Stimulated activated CD8-positive, alpha-beta memory T cell treated with anti-CD3 and anti-CD28 coated beads, Interleukin-4, amount 100 ng/mL, for 4 hours (primary cell): ENCODE results near the gene DYNC1I2.
"Not testable (repeated sequence)": the region's sequence is repeated elsewhere in the genome, so short reads cannot be mapped to it uniquely, and the experiment has no call there.

Experiments used
- DNase-seq, 2 donors: peaks; one replicate each; pipeline ENCODE4 v3.0.0-alpha.2; 2020; ENCODE audit warnings: low read depth in 2 of 2, low spot score in 1 of 2

Gene DYNC1I2

GRCh38 chr2:171712051-171712450 is 24.8 kb downstream of the DYNC1I2 start:
- no peak for DNase-seq

DNA sequence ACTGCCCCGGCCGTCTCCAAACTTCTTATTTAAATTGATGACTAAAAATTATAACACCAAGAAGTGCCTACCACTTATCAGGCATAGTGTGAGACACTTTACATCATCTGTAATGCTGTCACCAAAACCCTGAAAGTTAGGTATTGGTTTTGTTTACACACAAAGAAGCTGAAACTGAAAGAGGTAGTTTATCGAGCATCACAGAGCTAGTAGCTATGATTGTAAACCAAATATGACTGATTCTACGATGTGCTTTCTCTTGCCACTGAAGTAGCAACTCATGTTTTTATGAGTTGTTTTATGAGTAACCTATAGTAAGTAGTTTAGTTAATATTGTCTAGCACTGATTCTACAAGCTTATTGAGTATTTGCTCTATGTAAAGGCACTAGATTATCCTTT is 31.5 kb downstream of the DYNC1I2 start:
- DNase-seq: no peak

DNA sequence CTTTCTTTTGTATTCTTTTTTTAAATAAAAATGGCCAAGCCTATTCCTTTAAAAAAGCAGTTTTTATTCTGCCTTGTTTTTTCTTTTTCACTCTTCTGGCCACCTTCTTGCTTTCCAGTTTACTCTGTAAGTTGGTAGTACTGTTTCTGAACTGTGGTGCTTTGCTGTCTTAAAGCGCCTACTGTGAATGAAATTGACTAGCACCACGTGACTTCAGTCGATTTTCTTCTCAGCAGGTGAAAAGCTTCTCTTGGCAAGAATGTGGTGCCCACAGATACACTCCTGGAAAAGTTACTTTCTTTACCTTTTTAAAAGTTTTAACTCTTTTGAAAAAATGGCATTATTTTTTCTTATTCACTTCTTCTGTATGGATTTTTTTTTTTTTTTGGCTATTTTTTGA is 32.4 kb downstream of the DYNC1I2 start:
- no peak for DNase-seq

- DNase-seq: no peak
These were observed 36.7 kb downstream of the DYNC1I2 start for GRCh38 chr2:171723716-171724683.

DNA sequence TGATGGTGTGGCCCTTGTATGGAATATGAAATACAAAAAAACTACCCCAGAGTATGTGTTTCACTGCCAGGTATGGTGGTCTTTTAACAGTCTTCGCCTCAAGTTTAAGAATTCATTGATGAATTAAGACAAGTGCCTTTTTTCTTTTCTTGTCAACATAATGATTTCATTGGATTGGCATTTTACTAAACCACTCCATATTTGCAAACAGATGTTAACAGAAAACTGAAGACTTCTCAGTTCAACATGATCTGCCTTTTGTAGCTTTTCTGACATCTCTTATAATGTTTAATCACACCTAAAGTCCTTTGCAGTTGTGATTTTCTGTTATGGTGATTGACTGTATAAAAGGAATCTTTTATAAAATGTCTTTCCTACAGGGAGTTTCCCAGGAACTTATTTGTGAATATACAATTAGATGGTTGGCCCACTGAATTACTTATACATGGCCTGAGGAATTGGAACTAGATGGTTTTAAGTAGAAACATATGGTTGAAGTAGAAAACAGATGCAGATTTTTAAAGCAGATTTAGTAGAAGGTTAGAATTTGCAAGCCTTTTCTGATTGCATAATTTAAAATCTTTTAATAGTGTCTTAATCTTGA is 39.7 kb downstream of the DYNC1I2 start:
- DNase-seq: no peak

DNA sequence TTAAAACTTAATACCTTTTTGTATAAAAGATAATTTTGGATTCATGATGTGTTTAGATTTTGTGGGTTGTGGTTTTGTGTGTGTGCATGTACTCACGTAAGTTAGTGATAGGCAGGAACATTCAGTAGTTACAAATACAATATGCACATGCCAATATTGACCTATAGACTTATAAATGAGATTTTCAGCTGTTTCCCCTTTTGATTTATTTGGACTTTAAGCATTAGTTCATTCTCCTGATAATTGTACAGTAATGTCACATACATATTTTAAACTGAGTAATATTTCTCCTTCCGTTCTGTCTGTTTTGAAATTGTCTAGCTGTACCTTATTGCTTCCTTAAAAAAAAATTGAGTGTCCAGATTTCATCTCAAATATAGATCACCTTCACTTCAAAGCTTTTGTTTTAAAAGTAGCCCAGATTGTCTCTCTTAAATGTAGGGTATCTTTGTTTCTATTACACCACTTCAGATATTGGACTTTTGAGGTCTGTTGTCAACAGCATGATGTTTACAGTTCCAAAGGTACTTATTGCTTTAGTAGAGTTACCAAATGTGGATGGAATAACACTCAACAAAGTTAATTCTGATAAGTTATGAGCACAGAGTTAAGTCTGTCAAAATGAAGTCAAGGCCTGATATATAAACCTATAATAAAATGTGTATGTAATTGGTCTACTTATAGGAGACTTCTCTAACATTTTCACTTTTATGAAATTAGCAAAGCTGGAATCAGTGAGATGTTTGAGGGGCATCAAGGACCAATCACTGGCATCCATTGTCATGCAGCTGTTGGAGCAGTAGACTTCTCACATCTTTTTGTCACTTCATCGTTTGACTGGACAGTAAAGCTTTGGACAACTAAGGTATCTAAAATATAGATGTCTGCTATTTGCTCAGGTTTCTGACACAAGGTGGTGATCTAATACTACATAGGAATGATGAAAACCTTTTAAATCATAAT is 42.0 kb downstream of the DYNC1I2 start:
- no peak for DNase-seq

GRCh38 chr2:171729952-171730317 is 42.7 kb downstream of the DYNC1I2 start:
- no peak for DNase-seq

GRCh38 chr2:171735991-171736710 is 48.9 kb downstream of the DYNC1I2 start:
- no peak for DNase-seq

GRCh38 chr2:171741189-171741588 is 53.9 kb downstream of the DYNC1I2 start:
- DNase-seq: no peak

GRCh38 chr2:171742760-171743159 is 55.5 kb downstream of the DYNC1I2 start:
- no peak for DNase-seq

DNA sequence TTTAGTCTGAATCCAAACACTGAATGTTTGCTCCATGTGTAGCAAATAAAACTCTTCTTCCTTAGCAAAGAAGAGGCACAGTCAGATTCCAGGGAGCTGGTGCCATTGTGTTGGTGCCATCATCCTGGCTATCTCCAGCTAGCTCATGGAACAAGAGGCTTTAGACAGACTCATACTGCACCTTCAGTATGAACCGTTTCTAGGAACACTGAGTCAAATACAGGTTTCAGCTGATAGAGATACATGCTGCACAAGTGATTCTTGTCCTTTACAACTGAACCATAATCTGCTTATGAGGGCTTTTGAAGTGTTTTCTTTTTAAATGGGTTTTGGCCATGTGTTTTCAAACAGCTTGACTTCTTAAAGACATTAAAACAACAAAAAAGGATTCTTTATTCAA is 57.9 kb downstream of the DYNC1I2 start:
- no peak for DNase-seq

DNA sequence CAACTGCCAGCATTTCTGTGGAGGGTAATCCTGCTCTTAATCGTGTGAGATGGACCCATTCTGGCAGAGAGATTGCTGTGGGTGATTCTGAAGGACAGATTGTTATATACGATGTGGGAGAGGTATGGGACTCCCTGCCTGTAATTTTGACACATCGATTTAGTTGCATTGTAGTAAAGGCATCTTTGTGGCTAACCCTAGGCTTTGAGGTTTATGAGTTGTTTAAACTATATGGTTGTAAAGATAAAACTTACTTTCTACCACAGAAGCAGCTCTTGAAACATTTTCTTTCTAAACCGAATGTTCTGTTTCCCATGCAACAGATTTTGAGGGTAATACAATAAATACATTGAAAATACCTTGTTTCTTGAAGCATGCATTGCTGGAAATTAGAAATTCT is 58.5 kb downstream of the DYNC1I2 start:
- no peak for DNase-seq

DNA sequence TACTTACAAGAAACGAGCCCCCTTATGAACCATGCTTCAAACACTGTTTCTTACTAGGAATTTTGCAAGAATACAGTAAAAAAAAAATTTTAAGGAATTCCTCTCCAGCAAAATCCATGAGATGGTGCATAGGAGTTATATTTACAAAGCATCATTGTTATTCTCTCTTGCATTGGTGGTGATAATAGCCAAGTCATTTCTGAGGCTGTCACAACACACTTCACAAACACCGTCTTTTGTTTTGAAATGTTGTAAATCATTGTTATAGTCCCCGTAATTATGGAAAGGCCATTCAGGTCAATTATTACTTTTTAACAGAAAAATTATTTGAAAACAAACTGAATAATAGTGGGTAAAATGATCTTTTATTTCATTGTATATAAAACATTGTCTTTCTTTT is 60.1 kb downstream of the DYNC1I2 start:
- no peak for DNase-seq

GRCh38 chr2:171754254-171754939 is 67.1 kb downstream of the DYNC1I2 start:
- no peak for DNase-seq

GRCh38 chr2:171758762-171759161 is 71.5 kb downstream of the DYNC1I2 start:
- not testable (repeated sequence) for DNase-seq

GRCh38 chr2:171761176-171761575 is 73.9 kb downstream of the DYNC1I2 start:
- DNase-seq: not testable (repeated sequence)

DNA sequence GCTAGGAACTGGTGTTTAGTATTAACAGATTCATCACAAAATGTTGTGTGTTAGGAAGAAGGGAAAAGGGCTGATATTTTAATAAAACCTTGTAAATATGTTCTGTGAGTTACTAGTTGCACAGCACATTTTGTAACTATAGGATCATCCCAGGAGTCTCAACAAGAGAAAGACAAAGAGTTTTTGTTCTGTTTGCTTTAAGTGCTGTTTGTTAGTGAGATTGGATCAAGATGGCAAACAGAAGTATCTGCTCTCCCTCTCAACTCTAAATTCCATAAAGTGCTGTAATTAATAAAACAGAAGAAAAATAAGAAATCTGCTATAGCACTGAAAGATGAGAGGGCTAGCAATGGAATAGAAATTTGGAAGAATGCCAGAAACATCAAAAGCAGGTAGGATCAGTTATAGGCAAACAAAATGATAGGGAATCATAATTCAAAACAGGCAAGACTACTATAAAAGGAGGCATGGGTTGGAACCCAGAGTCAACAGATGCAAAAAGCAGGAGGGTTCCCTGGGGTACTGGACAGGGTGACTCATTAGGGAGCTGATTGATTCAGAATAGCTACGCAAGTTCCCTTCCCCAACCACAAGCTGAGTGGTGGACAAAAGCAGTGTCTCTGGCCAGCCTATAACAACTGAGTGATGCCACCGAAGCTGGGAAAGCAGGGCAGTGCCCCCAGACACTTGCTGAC is 75.8 kb downstream of the DYNC1I2 start:
- no peak for DNase-seq

DNA sequence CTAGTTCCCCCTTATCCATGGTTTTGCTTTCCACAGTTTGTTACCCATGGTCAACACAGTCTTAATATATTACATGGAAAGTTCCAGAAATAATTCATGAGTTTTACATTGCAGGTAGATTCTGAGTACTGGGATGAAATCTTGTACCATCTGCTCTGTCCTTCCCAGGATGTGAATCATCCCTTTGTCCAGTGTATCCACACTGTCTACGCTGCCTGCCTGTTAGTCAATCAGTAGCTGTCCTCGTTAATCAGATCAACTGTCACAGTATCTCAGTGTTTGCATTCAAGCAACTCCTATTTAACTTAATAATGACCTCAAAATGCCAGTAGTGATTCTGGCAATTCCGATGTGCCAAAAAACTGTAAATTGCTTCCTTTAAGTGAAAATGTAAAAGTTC is 76.3 kb downstream of the DYNC1I2 start:
- no peak for DNase-seq

- DNase-seq: no peak
These were observed 84.2 kb downstream of the DYNC1I2 start for GRCh38 chr2:171771463-171771862.

DNA sequence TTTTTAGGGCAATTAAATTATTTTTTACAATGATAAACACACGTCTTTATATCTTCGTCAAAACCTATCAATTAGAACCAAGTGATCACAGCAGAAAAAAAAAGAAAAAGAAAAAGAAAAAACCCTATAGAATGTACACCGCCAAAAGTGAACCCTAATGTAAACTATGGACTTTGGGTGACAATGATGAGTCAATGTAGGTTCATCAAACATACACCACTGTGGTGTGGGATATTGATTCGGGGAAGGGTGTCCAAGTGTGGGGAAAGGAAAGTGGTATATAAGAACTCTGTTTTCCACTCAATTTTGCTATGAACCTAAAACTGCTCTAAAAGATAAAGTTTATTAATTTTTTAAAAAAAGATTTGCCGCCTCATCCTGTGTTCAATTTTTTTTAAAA is 85.1 kb downstream of the DYNC1I2 start:
- no peak for DNase-seq
